GM12878 (cell line): Measurements from ENCODE around the gene KCNH4. TPM values are rescaled to one million over a fixed set of nuclear protein-coding genes. Genes with fewer than 3 reads are reported as not detected.

ENCODE experiments used
- CBFB ChIP-seq: IDR thresholded peaks from 2 replicates; pipeline ENCODE4 v1.6.1; 2016; ENCODE audit warnings: antibody characterized with exemption, low read depth
- CHD2 ChIP-seq: IDR thresholded peaks from 2 replicates; pipeline ENCODE4 v1.6.1; 2011; ENCODE audit warnings: low read depth, low read length, improper control_type of control experiment, borderline replicate concordance
- CHD4 ChIP-seq: fragments of 200-600 bp; sonication (generic); IDR thresholded peaks from 2 replicates; pipeline ENCODE4 v1.6.1; 2016; ENCODE audit warnings: mild to moderate bottlenecking
- CREB1 ChIP-seq: IDR thresholded peaks from 2 replicates; pipeline ENCODE4 v1.6.1; 2012; ENCODE audit warnings: low read depth, mild to moderate bottlenecking, inconsistent platforms
- ELK1 ChIP-seq: IDR thresholded peaks from 2 replicates; pipeline ENCODE4 v1.6.1; 2012; ENCODE audit warnings: low read depth, low read length, improper control_type of control experiment
- HDGF ChIP-seq: fragments of 450-650 bp; IDR thresholded peaks from 2 replicates; pipeline ENCODE4 v1.6.1; 2016; ENCODE audit warnings: antibody characterized with exemption
- IKZF2 ChIP-seq, 2 experiments: fragments of 450-650 bp; IDR thresholded peaks; 2 replicates each; pipeline ENCODE4 v1.6.1; 2017; ENCODE audit warnings: mild to moderate bottlenecking in 2 of 2, moderate library complexity in 2 of 2
- IRF4 ChIP-seq: IDR thresholded peaks from 2 replicates; pipeline ENCODE4 v1.6.1; 2011; ENCODE audit warnings: low read depth, low read length
- NR2C2 ChIP-seq: IDR thresholded peaks from 2 replicates; pipeline ENCODE4 v1.6.1; 2011; ENCODE audit warnings: borderline replicate concordance, low read depth; ENCODE audit not compliant: control insufficient read depth, insufficient read length
- POLR2A ChIP-seq: IDR thresholded peaks from 2 replicates; pipeline ENCODE4 v1.6.1; 2011; ENCODE audit warnings: low read depth, mild to moderate bottlenecking, low read length
- POLR2AphosphoS5 ChIP-seq: IDR thresholded peaks from 2 replicates; pipeline ENCODE4 v1.6.1; 2011; ENCODE audit warnings: mild to moderate bottlenecking, low read length, inconsistent platforms
- RB1 ChIP-seq: fragments of 450-650 bp; formaldehyde crosslinking; IDR thresholded peaks from 2 replicates; pipeline ENCODE4 v1.6.1; 2017; ENCODE audit warnings: mild to moderate bottlenecking, borderline replicate concordance
- SMARCA5 ChIP-seq: fragments of 450-650 bp; IDR thresholded peaks from 2 replicates; pipeline ENCODE4 v1.6.1; 2017; ENCODE audit warnings: mild to moderate bottlenecking
- TCF3 ChIP-seq: IDR thresholded peaks from 2 replicates; pipeline ENCODE4 v1.6.1; 2012; ENCODE audit warnings: low read depth, mild to moderate bottlenecking, low read length, borderline replicate concordance; ENCODE audit not compliant: insufficient read depth
- YY1 ChIP-seq: IDR thresholded peaks from 2 replicates; pipeline ENCODE4 v1.6.1; 2011; ENCODE audit warnings: low read depth, mild to moderate bottlenecking, low read length
- polyA plus RNA-seq, 11 experiments: library from polyadenylated mRNA; depleted of rRNA in 4 of 11; unstranded in 6 of 11; stranded (reverse) in 5 of 11; fragments of >200 nt; fragmentation: Nextera tagmentation in 4 of 11; fragmentation: Illumina TruSeq in 1 of 11; extraction: Ambion mirVana in 4 of 11; extraction: Trizol in 1 of 11; gene quantifications; 1 replicate in 1 of 11; 2 replicates in 10 of 11; pipeline versions ENCODE4 v1.2.1 to v1.2.3, GENCODE V29; 2011 to 2016; ENCODE audit warnings: inconsistent platforms in 2 of 11, missing spikeins in 2 of 11, low read depth in 1 of 11
- total RNA-seq, 4 experiments: library from RNA; depleted of rRNA in 3 of 4; stranded (reverse); fragments of >200 nt in 3 of 4; fragmentation: Illumina TruSeq in 1 of 4; extraction: Trizol in 1 of 4; gene quantifications; 2 replicates each; pipeline versions ENCODE4 v1.2.1 to v1.2.3, GENCODE V29; 2013 to 2021
- TF ChIP-seq, protein P1 (sequence below): fragments of 450-650 bp; IDR thresholded peaks from 2 replicates; pipeline ENCODE4 v1.6.1; 2017; ENCODE audit warnings: mild to moderate bottlenecking, moderate library complexity
- TF ChIP-seq, protein P2 (sequence below): fragments of 450-650 bp; formaldehyde crosslinking; IDR thresholded peaks from 2 replicates; pipeline ENCODE4 v1.4.0; 2022; ENCODE audit warnings: mild to moderate bottlenecking, moderate library complexity
- TF ChIP-seq, protein P3 (sequence below): fragments of 450-650 bp; conservative IDR thresholded peaks from 2 replicates; pipeline ENCODE4 v1.6.1; 2017; ENCODE audit warnings: mild to moderate bottlenecking, moderate library complexity
- TF ChIP-seq, protein P4 (sequence below): IDR thresholded peaks from 2 replicates; pipeline ENCODE4 v1.6.1; 2012; ENCODE audit warnings: low read depth, low read length, improper control_type of control experiment

Gene KCNH4
- total and polyA plus RNA-seq, 10 of the 15 experiments (the other 5 are each of a cell fraction or from before 2014, with no cell fraction given) = 0.03 to 0.88 (median 0.10) TPM; not detected in 2

DNA sequence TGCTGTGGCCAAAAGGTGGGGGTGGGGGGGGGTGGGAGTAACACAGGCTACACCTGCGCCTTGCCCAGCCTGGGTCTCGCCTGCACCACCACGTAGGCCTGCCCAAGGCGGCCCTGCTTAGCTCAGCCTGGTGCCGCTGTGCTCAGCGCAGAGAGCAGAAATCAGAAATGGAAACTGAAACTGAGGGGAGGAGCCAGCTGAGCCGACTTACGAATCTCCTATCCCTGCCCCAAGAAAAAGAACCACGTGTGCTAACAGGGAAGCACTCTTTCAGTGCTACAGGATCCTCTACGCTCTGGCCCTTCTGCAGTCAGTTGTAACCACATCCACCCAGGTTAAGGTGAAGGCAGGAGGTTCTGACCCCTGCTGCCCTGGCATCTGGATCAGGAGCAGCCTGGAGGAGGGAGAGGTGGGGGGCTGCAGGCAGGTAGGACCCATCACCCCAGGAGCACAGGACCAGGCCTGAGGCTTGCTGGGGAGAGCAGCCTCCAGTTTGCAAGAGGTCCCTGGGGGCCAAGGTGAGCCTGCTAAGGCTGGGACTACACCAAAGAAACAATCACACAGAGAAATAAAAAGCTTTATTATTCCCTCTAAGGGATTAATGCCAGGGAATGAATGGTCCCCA is 68.3 kb downstream of the KCNH4 start, which contains the start of gene DHX58 (continued):
- TF ChIP-seq, protein P1, sequence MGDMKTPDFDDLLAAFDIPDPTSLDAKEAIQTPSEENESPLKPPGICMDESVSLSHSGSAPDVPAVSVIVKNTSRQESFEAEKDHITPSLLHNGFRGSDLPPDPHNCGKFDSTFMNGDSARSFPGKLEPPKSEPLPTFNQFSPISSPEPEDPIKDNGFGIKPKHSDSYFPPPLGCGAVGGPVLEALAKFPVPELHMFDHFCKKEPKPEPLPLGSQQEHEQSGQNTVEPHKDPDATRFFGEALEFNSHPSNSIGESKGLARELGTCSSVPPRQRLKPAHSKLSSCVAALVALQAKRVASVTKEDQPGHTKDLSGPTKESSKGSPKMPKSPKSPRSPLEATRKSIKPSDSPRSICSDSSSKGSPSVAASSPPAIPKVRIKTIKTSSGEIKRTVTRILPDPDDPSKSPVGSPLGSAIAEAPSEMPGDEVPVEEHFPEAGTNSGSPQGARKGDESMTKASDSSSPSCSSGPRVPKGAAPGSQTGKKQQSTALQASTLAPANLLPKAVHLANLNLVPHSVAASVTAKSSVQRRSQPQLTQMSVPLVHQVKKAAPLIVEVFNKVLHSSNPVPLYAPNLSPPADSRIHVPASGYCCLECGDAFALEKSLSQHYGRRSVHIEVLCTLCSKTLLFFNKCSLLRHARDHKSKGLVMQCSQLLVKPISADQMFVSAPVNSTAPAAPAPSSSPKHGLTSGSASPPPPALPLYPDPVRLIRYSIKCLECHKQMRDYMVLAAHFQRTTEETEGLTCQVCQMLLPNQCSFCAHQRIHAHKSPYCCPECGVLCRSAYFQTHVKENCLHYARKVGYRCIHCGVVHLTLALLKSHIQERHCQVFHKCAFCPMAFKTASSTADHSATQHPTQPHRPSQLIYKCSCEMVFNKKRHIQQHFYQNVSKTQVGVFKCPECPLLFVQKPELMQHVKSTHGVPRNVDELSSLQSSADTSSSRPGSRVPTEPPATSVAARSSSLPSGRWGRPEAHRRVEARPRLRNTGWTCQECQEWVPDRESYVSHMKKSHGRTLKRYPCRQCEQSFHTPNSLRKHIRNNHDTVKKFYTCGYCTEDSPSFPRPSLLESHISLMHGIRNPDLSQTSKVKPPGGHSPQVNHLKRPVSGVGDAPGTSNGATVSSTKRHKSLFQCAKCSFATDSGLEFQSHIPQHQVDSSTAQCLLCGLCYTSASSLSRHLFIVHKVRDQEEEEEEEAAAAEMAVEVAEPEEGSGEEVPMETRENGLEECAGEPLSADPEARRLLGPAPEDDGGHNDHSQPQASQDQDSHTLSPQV = no peak
- TF ChIP-seq, protein P2, sequence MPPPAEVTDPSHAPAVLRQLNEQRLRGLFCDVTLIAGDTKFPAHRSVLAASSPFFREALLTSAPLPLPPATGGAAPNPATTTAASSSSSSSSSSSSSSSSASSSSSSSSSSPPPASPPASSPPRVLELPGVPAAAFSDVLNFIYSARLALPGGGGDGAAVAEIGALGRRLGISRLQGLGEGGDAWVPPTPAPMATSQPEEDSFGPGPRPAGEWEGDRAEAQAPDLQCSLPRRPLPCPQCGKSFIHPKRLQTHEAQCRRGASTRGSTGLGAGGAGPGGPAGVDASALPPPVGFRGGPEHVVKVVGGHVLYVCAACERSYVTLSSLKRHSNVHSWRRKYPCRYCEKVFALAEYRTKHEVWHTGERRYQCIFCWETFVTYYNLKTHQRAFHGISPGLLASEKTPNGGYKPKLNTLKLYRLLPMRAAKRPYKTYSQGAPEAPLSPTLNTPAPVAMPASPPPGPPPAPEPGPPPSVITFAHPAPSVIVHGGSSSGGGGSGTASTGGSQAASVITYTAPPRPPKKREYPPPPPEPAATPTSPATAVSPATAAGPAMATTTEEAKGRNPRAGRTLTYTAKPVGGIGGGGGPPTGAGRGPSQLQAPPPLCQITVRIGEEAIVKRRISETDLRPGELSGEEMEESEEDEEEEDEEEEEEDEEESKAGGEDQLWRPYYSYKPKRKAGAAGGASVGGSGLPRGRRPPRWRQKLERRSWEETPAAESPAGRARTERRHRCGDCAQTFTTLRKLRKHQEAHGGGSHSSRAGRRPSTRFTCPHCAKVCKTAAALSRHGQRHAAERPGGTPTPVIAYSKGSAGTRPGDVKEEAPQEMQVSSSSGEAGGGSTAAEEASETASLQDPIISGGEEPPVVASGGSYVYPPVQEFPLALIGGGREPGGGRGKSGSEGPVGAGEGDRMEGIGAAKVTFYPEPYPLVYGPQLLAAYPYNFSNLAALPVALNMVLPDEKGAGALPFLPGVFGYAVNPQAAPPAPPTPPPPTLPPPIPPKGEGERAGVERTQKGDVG (CRISPR knock-in tag) = no peak
- TF ChIP-seq CREB1 = 0 out of 2 replicates have a peak, but pooled peaks have one; percentile 19
- TF ChIP-seq, protein P3, sequence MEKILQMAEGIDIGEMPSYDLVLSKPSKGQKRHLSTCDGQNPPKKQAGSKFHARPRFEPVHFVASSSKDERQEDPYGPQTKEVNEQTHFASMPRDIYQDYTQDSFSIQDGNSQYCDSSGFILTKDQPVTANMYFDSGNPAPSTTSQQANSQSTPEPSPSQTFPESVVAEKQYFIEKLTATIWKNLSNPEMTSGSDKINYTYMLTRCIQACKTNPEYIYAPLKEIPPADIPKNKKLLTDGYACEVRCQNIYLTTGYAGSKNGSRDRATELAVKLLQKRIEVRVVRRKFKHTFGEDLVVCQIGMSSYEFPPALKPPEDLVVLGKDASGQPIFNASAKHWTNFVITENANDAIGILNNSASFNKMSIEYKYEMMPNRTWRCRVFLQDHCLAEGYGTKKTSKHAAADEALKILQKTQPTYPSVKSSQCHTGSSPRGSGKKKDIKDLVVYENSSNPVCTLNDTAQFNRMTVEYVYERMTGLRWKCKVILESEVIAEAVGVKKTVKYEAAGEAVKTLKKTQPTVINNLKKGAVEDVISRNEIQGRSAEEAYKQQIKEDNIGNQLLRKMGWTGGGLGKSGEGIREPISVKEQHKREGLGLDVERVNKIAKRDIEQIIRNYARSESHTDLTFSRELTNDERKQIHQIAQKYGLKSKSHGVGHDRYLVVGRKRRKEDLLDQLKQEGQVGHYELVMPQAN = peak; percentile 49; the same call in 1 of the 2 replicates
- TF ChIP-seq CHD2 = peak; percentile 39; the same call in 1 of the 2 replicates
- no peak; a peak in 2 of 4 replicates for TF ChIP-seq IKZF2 (IDR thresholded peaks at IDR 0.05)
- no peak for TF ChIP-seq NR2C2
- peak; percentile 94 for TF ChIP-seq POLR2A
- peak; percentile 63 for TF ChIP-seq YY1
- 0 out of 2 replicates have a peak, but pooled peaks have one; percentile 18 for TF ChIP-seq RB1
- peak; percentile 68; the same call in 1 of the 2 replicates for TF ChIP-seq IRF4
- TF ChIP-seq TCF3 = 0 out of 2 replicates have a peak, but pooled peaks have one; percentile 31
- peak; percentile 96 for TF ChIP-seq POLR2AphosphoS5
- TF ChIP-seq, protein P4, sequence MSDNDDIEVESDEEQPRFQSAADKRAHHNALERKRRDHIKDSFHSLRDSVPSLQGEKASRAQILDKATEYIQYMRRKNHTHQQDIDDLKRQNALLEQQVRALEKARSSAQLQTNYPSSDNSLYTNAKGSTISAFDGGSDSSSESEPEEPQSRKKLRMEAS = peak; percentile 72; the same call in 1 of the 2 replicates
- TF ChIP-seq ELK1 = no peak
- peak; percentile 67; the same call in 1 of the 2 replicates for TF ChIP-seq HDGF
- TF ChIP-seq SMARCA5 = no peak
- TF ChIP-seq CHD4 = no peak
- TF ChIP-seq CBFB = peak; percentile 78
